ENCODE measurements around the gene FOXD2.

- TF ChIP-seq, protein P1, sequence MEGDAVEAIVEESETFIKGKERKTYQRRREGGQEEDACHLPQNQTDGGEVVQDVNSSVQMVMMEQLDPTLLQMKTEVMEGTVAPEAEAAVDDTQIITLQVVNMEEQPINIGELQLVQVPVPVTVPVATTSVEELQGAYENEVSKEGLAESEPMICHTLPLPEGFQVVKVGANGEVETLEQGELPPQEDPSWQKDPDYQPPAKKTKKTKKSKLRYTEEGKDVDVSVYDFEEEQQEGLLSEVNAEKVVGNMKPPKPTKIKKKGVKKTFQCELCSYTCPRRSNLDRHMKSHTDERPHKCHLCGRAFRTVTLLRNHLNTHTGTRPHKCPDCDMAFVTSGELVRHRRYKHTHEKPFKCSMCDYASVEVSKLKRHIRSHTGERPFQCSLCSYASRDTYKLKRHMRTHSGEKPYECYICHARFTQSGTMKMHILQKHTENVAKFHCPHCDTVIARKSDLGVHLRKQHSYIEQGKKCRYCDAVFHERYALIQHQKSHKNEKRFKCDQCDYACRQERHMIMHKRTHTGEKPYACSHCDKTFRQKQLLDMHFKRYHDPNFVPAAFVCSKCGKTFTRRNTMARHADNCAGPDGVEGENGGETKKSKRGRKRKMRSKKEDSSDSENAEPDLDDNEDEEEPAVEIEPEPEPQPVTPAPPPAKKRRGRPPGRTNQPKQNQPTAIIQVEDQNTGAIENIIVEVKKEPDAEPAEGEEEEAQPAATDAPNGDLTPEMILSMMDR (IDR thresholded peaks at IDR 0.05) = no peak
- no peak for TF ChIP-seq POLR2A (IDR thresholded peaks at IDR 0.05)
Observed at GRCh38 chr1:47477595-47478080, 39.8 kb downstream of the FOXD2 start.

All from body of pancreas (tissue), 4 donors.